HG02588 (cell line): ENCODE results near the gene TSC22D1.

Experiments
- ATAC-seq: cut with Tn5 transposase; IDR thresholded peaks from one replicate; pipeline ENCODE4 v1.9.1; 2021; ENCODE audit warnings: mild to moderate bottlenecking, moderate library complexity; ENCODE audit not compliant: unreplicated experiment

TSC22D1 gene

GRCh38 chr13:44388427-44389059 lies 187.6 kb downstream of the TSC22D1 start:
- ATAC-seq, result no peak

- ATAC-seq, result no peak
These were observed 189.1 kb downstream of the TSC22D1 start for GRCh38 chr13:44386913-44387556.

GRCh38 chr13:44385847-44386246 lies 190.3 kb downstream of the TSC22D1 start:
- ATAC-seq, result no peak

- ATAC-seq, result no peak
These were observed 190.7 kb downstream of the TSC22D1 start for GRCh38 chr13:44385401-44385800.

- ATAC-seq, result no peak
These were observed 191.4 kb downstream of the TSC22D1 start for GRCh38 chr13:44384778-44385177.

GRCh38 chr13:44383945-44384344 lies 192.2 kb downstream of the TSC22D1 start:
- no peak for ATAC-seq

- no peak for ATAC-seq
These were observed 193.4 kb downstream of the TSC22D1 start for GRCh38 chr13:44382635-44383145.
